ENCODE data around the gene UTP18.
"Not testable (repeated sequence)": the region's sequence is repeated elsewhere in the genome, so short reads cannot be mapped to it uniquely, and the experiment has no call there.

Gene UTP18

GRCh38 chr17:51298508-51299371 is 38.4 kb downstream of the UTP18 start:
- CTCF ChIA-PET, result interaction anchor here (0.5 to 1.8 kb wide), 11 partner anchors 9 to 334 kb away, joined by 3 to 16 read pairs (median 3); no protein-coding TSS in a partner anchor
- TF ChIP-seq CTCF (conservative IDR thresholded peaks at IDR 0.05; ENCODE audit: low read depth), result peak; percentile 80
- POLR2A ChIA-PET (ENCODE audit: low non-redundant PET), result no interaction called here
- H3K27ac ChIP-seq, result no peak overlapping the region
- peak; percentile 31 for DNase-seq (ENCODE audit: low spot score)

GRCh38 chr17:51299859-51300258 is 39.5 kb downstream of the UTP18 start:
- H3K27ac ChIP-seq, result no peak overlapping the region
- POLR2A ChIA-PET (ENCODE audit: low non-redundant PET), result no interaction called here
- TF ChIP-seq CTCF (conservative IDR thresholded peaks at IDR 0.05; ENCODE audit: low read depth), result no peak
- CTCF ChIA-PET, result interaction anchor here (1.8 kb wide), 1 partner anchor 235 kb away, joined by 16 read pairs; no protein-coding TSS in a partner anchor
- no peak for DNase-seq (ENCODE audit: low spot score)

GRCh38 chr17:51305182-51305581 is 44.8 kb downstream of the UTP18 start:
- ChIA-PET CTCF (no interaction called here), POLR2A (ENCODE audit: low non-redundant PET) (no interaction called here)
- H3K27ac ChIP-seq, result no peak overlapping the region
- TF ChIP-seq CTCF (conservative IDR thresholded peaks at IDR 0.05; ENCODE audit: low read depth), result no peak
- DNase-seq (ENCODE audit: low spot score), result no peak

- POLR2A ChIA-PET (ENCODE audit: low non-redundant PET); CTCF ChIA-PET: not testable (repeated sequence)
Observed at GRCh38 chr17:51312003-51312402, 51.7 kb downstream of the UTP18 start.

GRCh38 chr17:51319186-51319585 is 58.8 kb downstream of the UTP18 start:
- ChIA-PET POLR2A (ENCODE audit: low non-redundant PET) (no interaction called here), CTCF (no interaction called here)
- no peak for DNase-seq (ENCODE audit: low spot score)
- no peak for TF ChIP-seq CTCF (conservative IDR thresholded peaks at IDR 0.05; ENCODE audit: low read depth)
- no peak overlapping the region for H3K27ac ChIP-seq

More at GRCh38 chr17:51312003-51312402, 51.7 kb downstream of the UTP18 start:
- not testable (repeated sequence) for H3K27ac ChIP-seq; DNase-seq (ENCODE audit: low spot score)

GRCh38 chr17:51322390-51323029 is 62.2 kb downstream of the UTP18 start:
- H3K27ac ChIP-seq, result no peak overlapping the region
- CTCF ChIA-PET, result interaction anchor here (0.6 kb wide), 1 partner anchor 1483 kb away, joined by 3 read pairs; no protein-coding TSS in a partner anchor
- POLR2A ChIA-PET (ENCODE audit: low non-redundant PET), result no interaction called here
- no peak for DNase-seq (ENCODE audit: low spot score)
- no peak for TF ChIP-seq CTCF (conservative IDR thresholded peaks at IDR 0.05; ENCODE audit: low read depth)

- no peak for TF ChIP-seq CTCF (conservative IDR thresholded peaks at IDR 0.05; ENCODE audit: low read depth)
- DNase-seq (ENCODE audit: low spot score), result no peak
- ChIA-PET POLR2A (ENCODE audit: low non-redundant PET) (no interaction called here), CTCF (no interaction called here)
- H3K27ac ChIP-seq, result no peak overlapping the region
Observed at GRCh38 chr17:51325471-51325870, 65.1 kb downstream of the UTP18 start.

GRCh38 chr17:51330861-51331503 is 70.6 kb downstream of the UTP18 start:
- DNase-seq (ENCODE audit: low spot score); POLR2A ChIA-PET (ENCODE audit: low non-redundant PET): not testable (repeated sequence)

More at GRCh38 chr17:51330861-51331503, 70.6 kb downstream of the UTP18 start:
- H3K27ac ChIP-seq, CTCF ChIA-PET: not testable (repeated sequence)

Data from RWPE1 (cell line).